Measurements from ENCODE around the gene NADK. TPM values are rescaled to one million over a fixed set of nuclear protein-coding genes. Genes with fewer than 3 reads are reported as not detected.
A peak's percentile ranks its signal among the peaks of the same experiment; 100 is the strongest.

The NADK gene
- total and polyA plus RNA-seq, 2 donors from 2014 or later: 37.9 to 76.3 TPM

DNA sequence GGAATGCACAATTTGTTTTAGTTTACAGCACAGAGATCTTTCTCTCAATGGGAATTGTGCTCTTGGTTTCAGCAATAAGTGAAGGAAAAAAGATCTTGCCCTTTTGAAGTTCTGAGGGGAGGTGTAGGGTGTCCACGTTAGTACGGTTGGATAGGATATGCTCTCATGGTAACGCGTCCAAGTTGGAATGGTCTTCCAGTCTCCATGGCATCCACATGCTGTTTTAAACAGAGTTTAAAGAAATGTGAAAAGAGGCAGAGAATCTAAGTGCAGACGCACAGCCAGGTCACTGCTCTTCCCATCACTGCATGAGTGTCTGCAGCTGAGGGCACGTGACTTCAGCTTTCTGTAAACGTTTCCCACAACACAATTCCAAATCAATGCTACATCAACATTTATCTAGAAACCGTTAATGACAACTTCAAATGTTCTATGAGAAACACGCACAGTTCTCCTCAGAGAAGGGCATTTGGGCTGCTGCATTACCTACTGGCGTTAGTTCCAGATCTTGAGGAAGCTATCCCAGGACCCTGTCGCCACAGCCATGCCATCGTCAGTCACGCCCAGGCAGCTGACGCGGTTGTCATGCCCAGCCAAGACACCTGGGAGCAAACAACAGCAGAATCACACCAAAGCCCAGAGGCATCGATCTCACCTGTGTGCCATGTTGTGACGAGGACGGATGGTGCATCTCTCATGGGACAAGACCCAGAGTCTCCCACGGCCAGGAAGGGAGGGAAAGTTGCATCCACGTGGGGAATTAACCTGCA is 8.8 kb upstream of the NADK start:
- TF ChIP-seq, protein P1, sequence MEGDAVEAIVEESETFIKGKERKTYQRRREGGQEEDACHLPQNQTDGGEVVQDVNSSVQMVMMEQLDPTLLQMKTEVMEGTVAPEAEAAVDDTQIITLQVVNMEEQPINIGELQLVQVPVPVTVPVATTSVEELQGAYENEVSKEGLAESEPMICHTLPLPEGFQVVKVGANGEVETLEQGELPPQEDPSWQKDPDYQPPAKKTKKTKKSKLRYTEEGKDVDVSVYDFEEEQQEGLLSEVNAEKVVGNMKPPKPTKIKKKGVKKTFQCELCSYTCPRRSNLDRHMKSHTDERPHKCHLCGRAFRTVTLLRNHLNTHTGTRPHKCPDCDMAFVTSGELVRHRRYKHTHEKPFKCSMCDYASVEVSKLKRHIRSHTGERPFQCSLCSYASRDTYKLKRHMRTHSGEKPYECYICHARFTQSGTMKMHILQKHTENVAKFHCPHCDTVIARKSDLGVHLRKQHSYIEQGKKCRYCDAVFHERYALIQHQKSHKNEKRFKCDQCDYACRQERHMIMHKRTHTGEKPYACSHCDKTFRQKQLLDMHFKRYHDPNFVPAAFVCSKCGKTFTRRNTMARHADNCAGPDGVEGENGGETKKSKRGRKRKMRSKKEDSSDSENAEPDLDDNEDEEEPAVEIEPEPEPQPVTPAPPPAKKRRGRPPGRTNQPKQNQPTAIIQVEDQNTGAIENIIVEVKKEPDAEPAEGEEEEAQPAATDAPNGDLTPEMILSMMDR (IDR thresholded peaks at IDR 0.05; ENCODE audit: borderline replicate concordance, extremely low read depth, insufficient read depth): no peak
- intact Hi-C loops (cut with DNase I): no loop called here
- Histone ChIP-seq H3K27me3 (ENCODE audit: control insufficient read depth, insufficient read depth, low read length) (no peaks in the 10 kb centered on the region), H3K9ac (ENCODE audit: low read length in 3 of 3) (no peak overlapping the region), H3K9me3 (ENCODE audit: control insufficient read depth in 2 of 3, insufficient read depth in 1 of 3, low read length in 3 of 3) (no peaks in the 10 kb centered on the region), H3K4me3 (ENCODE audit: low read length in 3 of 3) (no peak overlapping the region), H3K4me1 (ENCODE audit: control insufficient read depth in 2 of 3, insufficient read depth in 2 of 3, low read depth in 1 of 3, low read length in 3 of 3) (peaks cover 0 to 14% (median 6%) of the 10 kb centered on the region in 3 donors), H3K27ac (ENCODE audit: low read depth in 2 of 2, low read length in 2 of 2) (no peak overlapping the region), H3K36me3 (ENCODE audit: control insufficient read depth in 2 of 3, insufficient read depth in 3 of 3, low read length in 3 of 3) (peaks cover 8 to 55% (median 47%) of the 10 kb centered on the region in 3 donors)
- FAIRE-seq (no peak), DNase-seq (peak in 1 of 5 donors; percentile 57)

DNA sequence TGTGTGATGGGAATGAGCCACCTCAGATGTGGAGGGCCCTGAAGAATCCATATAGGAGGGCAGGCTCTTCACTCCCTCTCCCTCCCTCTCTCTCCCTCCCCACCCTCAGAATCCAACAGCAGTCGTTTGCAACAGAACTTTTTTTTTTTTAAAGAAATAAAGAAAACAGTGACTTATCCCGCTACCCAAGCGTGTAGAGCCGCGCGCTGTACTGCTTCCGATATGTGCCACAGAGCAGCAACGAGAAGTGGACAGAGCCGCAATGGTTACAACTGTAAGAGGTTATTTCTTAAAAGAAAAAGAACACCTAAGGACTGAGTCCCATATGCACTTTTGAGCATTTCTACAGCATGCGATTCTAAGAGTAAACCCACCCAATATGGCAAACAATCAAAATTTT is 7.4 kb upstream of the NADK start:
- TF ChIP-seq, protein P1 (IDR thresholded peaks at IDR 0.05; ENCODE audit: borderline replicate concordance, extremely low read depth, insufficient read depth): no peak
- intact Hi-C loops (cut with DNase I): no loop called here
- no peak overlapping the region for H3K9ac ChIP-seq (ENCODE audit: low read length in 3 of 3)
- peak in 1 of 5 donors; percentile 10 for DNase-seq
- no peak overlapping the region for H3K4me3 ChIP-seq (ENCODE audit: low read length in 3 of 3)
- H3K27me3 ChIP-seq (ENCODE audit: control insufficient read depth, insufficient read depth, low read length): no peaks in the 10 kb centered on the region
- no peak for FAIRE-seq
- H3K4me1 ChIP-seq (ENCODE audit: control insufficient read depth in 2 of 3, insufficient read depth in 2 of 3, low read depth in 1 of 3, low read length in 3 of 3): peaks cover 0 to 17% (median 6%) of the 10 kb centered on the region in 3 donors
- peaks cover 8 to 52% (median 42%) of the 10 kb centered on the region in 3 donors for H3K36me3 ChIP-seq (ENCODE audit: control insufficient read depth in 2 of 3, insufficient read depth in 3 of 3, low read length in 3 of 3)
- no peak overlapping the region for H3K27ac ChIP-seq (ENCODE audit: low read depth in 2 of 2, low read length in 2 of 2)
- H3K9me3 ChIP-seq (ENCODE audit: control insufficient read depth in 2 of 3, insufficient read depth in 1 of 3, low read length in 3 of 3): no peaks in the 10 kb centered on the region

DNA sequence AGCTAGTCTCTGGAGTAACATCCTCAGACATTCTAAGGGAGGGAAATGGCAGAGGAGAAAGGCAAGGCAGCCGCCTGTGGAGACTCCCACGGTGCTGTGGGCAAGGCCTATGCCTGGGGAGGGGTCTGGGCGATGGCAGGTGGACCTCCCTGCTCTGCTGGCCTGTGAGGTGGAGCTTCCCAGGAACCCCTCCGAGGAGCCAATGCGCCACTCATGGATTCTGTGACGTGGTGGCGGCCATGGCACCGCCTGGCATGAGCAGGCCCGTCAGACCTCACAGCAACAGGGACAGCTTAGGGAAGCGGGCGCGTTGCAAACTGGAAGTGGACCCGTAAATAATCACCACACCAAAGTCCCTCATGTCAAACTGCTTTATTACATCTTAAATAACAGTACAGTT is 6.7 kb upstream of the NADK start:
- Histone ChIP-seq H3K9me3 (ENCODE audit: control insufficient read depth in 2 of 3, insufficient read depth in 1 of 3, low read length in 3 of 3) (no peaks in the 10 kb centered on the region), H3K4me1 (ENCODE audit: control insufficient read depth in 2 of 3, insufficient read depth in 2 of 3, low read depth in 1 of 3, low read length in 3 of 3) (peaks cover 0 to 20% (median 6%) of the 10 kb centered on the region in 3 donors), H3K9ac (ENCODE audit: low read length in 3 of 3) (no peak overlapping the region), H3K27ac (ENCODE audit: low read depth in 2 of 2, low read length in 2 of 2) (no peak overlapping the region), H3K36me3 (ENCODE audit: control insufficient read depth in 2 of 3, insufficient read depth in 3 of 3, low read length in 3 of 3) (peaks cover 6 to 44% (median 36%) of the 10 kb centered on the region in 3 donors), H3K4me3 (ENCODE audit: low read length in 3 of 3) (no peak overlapping the region), H3K27me3 (ENCODE audit: control insufficient read depth, insufficient read depth, low read length) (no peaks in the 10 kb centered on the region)
- TF ChIP-seq, protein P1 (IDR thresholded peaks at IDR 0.05; ENCODE audit: borderline replicate concordance, extremely low read depth, insufficient read depth): no peak
- intact Hi-C loops (cut with DNase I): no loop called here
- DNase-seq (peak in 1 of 5 donors; percentile 72), FAIRE-seq (no peak)
